GM21381 (cell line): ENCODE measurements around the gene ENTPD3.
"Not testable (repeated sequence)": the region's sequence is repeated elsewhere in the genome, so short reads cannot be mapped to it uniquely, and the experiment has no call there.

Experiments
- ATAC-seq: cut with Tn5 transposase; IDR thresholded peaks from one replicate; pipeline ENCODE4 v1.9.1; 2021; ENCODE audit warnings: mild to moderate bottlenecking, moderate library complexity; ENCODE audit not compliant: unreplicated experiment

Gene ENTPD3

GRCh38 chr3:40456940-40457823 is 70.2 kb downstream of the ENTPD3 start, which contains the start of gene RPL14:
Gene RPL14, plus strand, starts transcription at chr3:40457339. Its CDS starts 133 bp downstream, at chr3:40457472.
- peak; percentile 59 for ATAC-seq

GRCh38 chr3:40458473-40458872 is 71.5 kb downstream of the ENTPD3 start:
- ATAC-seq, result no peak

- ATAC-seq, result not testable (repeated sequence)
Observed at GRCh38 chr3:40460481-40460880, 73.5 kb downstream of the ENTPD3 start.

- no peak for ATAC-seq
Observed at GRCh38 chr3:40461161-40461560, 74.2 kb downstream of the ENTPD3 start.

GRCh38 chr3:40462838-40463237 is 75.9 kb downstream of the ENTPD3 start:
- not testable (repeated sequence) for ATAC-seq

- no peak for ATAC-seq
Observed at GRCh38 chr3:40463579-40463978, 76.6 kb downstream of the ENTPD3 start.

- no peak for ATAC-seq
Observed at GRCh38 chr3:40464339-40465110, 77.5 kb downstream of the ENTPD3 start.

GRCh38 chr3:40465111-40465407 is 78.1 kb downstream of the ENTPD3 start:
- no peak for ATAC-seq

GRCh38 chr3:40465456-40465855 is 78.5 kb downstream of the ENTPD3 start:
- ATAC-seq, result no peak

GRCh38 chr3:40468018-40468417 is 81.0 kb downstream of the ENTPD3 start:
- ATAC-seq, result no peak

- no peak for ATAC-seq
Observed at GRCh38 chr3:40470701-40471100, 83.7 kb downstream of the ENTPD3 start.

- ATAC-seq, result peak; percentile 80
Observed at GRCh38 chr3:40476478-40477470, 89.8 kb downstream of the ENTPD3 start, which contains the start of gene ZNF619. Gene ZNF619, plus strand, starts transcription at chr3:40477122. Its CDS starts 858 bp downstream, at chr3:40477980.

GRCh38 chr3:40477666-40478065 is 90.7 kb downstream of the ENTPD3 start:
- ATAC-seq, result no peak
